Lower leg skin (tissue), 4 donors: ENCODE measurements around the gene ZDHHC23. TPM values are rescaled to one million over a fixed set of nuclear protein-coding genes. Genes with fewer than 3 reads are reported as not detected.

Experiments
- DNase-seq, 2 donors: peaks; one replicate each; pipeline ENCODE4 v3.0.0-alpha.2; 2019; ENCODE audit warnings: low spot score in 2 of 2
- H3K4me3 ChIP-seq: fragments of 200-600 bp; sonication (generic); 2 replicates; pipeline ENCODE4 v1.5.1; 2017; ENCODE audit warnings: mild to moderate bottlenecking, low read depth; ENCODE audit not compliant: poor library complexity, severe bottlenecking
- POLR2A ChIP-seq, 2 donors: fragments of 450-650 bp; IDR thresholded peaks; one replicate each; pipeline ENCODE4 v1.6.1; 2016 to 2017; ENCODE audit warnings: antibody characterized with exemption in 2 of 2, mild to moderate bottlenecking in 1 of 2, moderate library complexity in 1 of 2
- WGBS, 2 donors: methylation state at CpG; one replicate each; pipeline ENCODE4 v1.1.5; 2018; 5-methylcytosine and 5-hydroxymethylcytosine counted together
- intact Hi-C: fragments of 100-400 bp; cut with DNase I; formaldehyde crosslinking; loops from one replicate; pipeline ENCODE4 v1.15.0; 2023; ENCODE audit warnings: low total_unique reads
- total RNA-seq, 4 donors: library from RNA; depleted of rRNA; stranded (reverse); fragments of >200 nt; gene quantifications; one replicate each; pipeline ENCODE4 v1.1.0, GENCODE V29; 2016
- TF ChIP-seq, protein P1 (sequence below), 3 donors: fragments of 450-650 bp; IDR thresholded peaks; one replicate each; pipeline ENCODE4 v1.5.1; 2016; ENCODE audit warnings: antibody characterized with exemption in 3 of 3, mild to moderate bottlenecking in 3 of 3, moderate library complexity in 2 of 3

ZDHHC23 gene
- total RNA-seq, 4 donors from 2014 or later = 5.8 to 16.5 (median 13.7) TPM

DNA sequence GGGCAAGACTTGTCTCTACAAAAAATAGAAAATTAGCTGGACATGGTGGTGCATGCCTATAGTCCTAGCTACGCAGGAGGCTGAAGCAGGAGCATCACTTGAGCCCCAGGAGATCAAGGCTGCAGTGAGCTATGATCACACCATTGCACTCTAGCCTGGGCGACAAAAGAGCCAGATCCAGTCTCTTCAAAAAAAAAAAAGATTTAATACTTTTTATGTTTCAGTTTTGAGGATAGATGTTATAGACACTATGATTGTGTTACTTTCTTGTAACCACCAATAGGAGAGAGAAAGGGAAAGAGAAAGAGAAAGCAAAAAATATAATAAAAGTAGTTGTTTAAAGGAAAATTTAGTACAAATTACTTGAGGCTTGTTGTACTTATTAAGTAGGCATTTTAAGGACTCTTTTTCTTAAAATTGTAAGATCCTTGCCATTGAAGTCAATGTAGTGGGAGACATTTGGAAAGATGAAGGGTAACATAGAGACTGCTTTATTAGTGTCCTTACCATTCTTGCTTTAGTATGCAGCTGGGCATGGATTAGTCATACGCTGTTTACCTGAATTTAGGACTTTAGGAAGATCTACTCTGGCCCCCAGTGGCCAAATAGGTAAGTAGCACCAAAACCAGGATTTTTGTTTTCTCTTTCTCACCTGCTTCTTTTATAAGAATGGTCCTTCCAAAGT, 35.1 kb upstream of the ZDHHC23 start:
- TF ChIP-seq, protein P1, sequence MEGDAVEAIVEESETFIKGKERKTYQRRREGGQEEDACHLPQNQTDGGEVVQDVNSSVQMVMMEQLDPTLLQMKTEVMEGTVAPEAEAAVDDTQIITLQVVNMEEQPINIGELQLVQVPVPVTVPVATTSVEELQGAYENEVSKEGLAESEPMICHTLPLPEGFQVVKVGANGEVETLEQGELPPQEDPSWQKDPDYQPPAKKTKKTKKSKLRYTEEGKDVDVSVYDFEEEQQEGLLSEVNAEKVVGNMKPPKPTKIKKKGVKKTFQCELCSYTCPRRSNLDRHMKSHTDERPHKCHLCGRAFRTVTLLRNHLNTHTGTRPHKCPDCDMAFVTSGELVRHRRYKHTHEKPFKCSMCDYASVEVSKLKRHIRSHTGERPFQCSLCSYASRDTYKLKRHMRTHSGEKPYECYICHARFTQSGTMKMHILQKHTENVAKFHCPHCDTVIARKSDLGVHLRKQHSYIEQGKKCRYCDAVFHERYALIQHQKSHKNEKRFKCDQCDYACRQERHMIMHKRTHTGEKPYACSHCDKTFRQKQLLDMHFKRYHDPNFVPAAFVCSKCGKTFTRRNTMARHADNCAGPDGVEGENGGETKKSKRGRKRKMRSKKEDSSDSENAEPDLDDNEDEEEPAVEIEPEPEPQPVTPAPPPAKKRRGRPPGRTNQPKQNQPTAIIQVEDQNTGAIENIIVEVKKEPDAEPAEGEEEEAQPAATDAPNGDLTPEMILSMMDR (IDR thresholded peaks at IDR 0.05) = no peak
- TF ChIP-seq POLR2A (IDR thresholded peaks at IDR 0.05) = no peak
- DNase-seq = peak in 1 of 2 donors; percentile 19
- no peak overlapping the region for H3K4me3 ChIP-seq
- WGBS, 2 donors = 53 to 57% methylated on average over 3 of the region's 3 CpGs
- intact Hi-C loops = loop anchor here (2.0 kb wide), 1 partner anchor 74 kb away; the partner anchor contains the start of gene GRAMD1C

DNA sequence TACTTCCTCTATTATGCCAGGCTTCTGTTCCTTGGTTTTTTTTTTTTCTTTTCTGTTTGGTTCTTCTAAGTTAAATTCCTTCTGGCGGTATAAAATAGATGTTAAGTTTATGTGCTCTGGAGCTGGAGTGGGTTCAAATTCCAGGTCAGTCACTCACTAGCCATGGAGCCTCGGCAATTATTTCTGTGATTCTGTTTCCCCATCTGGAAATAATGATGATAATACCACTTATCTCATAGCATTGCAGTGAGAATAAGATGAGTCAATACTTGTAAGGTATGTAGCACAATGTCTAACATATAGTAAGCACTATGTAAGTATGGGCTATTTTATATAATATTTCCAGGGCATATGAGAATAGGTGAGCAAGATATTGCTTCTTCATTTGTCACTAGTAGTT, 33.2 kb upstream of the ZDHHC23 start:
- no peak overlapping the region for H3K4me3 ChIP-seq
- no peak for DNase-seq
- TF ChIP-seq, protein P1 (IDR thresholded peaks at IDR 0.05) = no peak
- TF ChIP-seq POLR2A (IDR thresholded peaks at IDR 0.05) = no peak
- WGBS, 2 donors = 49 to 56% methylated on average over 2 of the region's 2 CpGs
- intact Hi-C loops = no loop called here

DNA sequence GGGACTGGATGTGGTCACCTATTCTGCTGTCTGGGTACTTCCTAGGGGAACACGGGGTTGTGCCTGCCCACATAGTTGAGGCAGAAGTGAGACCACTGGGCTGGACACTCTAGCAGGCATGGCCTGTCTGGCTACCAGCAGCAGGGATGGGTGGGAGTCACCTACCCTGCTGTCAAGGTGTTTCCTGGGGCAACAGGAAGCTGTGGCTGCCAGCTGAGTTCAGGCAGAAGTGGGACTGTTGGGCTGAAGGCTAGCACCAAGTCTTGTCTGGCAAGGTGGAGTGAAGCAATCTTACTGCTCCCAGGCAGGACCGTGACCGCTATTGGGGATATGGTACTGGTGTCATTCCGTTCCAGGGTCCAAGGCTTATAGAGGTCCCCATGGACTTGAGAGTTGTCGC, 20.3 kb upstream of the ZDHHC23 start:
- intact Hi-C loops = no loop called here
- WGBS, 2 donors = 80 to 84% methylated on average over 5 of the region's 5 CpGs
- DNase-seq = no peak
- H3K4me3 ChIP-seq = no peak overlapping the region
- TF ChIP-seq POLR2A (IDR thresholded peaks at IDR 0.05) = no peak
- TF ChIP-seq, protein P1 (IDR thresholded peaks at IDR 0.05) = no peak

DNA sequence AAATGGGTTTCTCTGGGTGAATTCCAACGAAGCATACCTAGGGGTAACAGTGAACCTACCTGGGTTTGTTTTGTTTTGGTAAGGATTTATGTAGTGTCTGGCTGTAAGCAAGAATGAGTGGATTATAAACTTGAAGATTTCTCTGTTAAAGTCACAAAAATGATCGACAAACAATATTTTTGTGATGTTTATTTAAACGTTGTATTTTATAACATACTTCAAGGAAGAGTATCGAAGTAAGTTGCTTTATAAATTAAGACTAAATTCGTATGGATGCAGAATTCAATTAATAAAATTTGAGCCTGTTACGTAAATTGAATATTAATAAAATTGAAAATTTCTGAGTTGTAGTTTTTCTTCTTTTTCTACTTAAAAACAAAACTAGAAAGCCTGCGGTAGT, 982 bp upstream of the ZDHHC23 start:
- 78 to 80% methylated on average over 7 of the region's 7 CpGs for WGBS, 2 donors
- intact Hi-C loops = no loop called here
- DNase-seq = no peak
- TF ChIP-seq, protein P1 (IDR thresholded peaks at IDR 0.05) = no peak
- no peak for TF ChIP-seq POLR2A (IDR thresholded peaks at IDR 0.05)
- no peak overlapping the region for H3K4me3 ChIP-seq

DNA sequence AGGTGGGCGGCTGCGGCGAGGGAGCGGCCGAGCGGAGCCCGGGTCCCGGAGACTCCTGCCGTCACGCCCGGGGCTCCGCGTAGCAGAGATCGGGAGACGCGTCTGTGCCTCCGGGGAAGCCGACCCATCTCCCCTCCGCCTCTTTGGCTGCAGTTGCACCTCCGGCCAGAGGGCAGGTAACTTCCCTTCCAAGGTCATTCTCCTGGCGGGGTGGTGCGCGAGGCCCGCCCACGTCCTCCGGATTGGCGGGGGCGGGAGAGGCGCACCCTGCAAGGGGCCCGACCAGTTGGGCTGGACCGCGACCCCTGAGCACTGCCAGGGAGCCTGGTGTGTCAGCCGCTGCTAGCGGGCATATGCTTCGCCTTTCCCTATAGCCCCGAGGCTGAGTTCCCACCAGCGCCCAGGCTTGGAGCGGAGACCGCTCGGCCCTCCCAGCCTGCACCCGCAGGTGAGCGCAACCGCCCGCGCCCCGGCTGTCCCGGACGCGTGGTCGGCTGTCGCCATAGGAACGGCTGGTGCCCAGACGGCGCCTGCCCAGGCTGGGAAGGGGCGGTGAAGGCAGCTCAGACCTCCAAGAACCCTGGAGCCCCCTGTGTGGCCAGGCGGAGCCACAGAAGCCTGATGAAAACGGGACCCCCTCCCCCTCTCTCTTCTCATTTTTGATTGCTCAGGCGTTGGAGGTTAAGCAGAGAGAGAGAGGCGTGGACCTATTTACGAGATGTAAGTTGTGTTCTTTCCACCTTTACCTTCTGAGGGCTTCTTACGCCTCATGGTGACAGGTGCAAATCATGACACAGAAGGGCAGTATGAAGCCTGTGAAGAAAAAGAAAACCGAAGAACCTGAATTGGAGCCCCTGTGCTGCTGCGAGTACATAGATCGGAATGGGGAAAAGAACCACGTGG, 453 bp downstream of the ZDHHC23 start:
- no peak for TF ChIP-seq POLR2A (IDR thresholded peaks at IDR 0.05)
- TF ChIP-seq, protein P1 (IDR thresholded peaks at IDR 0.05) = no peak
- H3K4me3 ChIP-seq = peak overlapping the region; percentile 56
- DNase-seq = peak in 1 of 2 donors; percentile 87
- intact Hi-C loops = no loop called here
- WGBS, 2 donors = 2 to 3% methylated on average over 24 to 60 of the region's 65 CpGs
